ENCODE results near the gene PCK1.
A peak's percentile ranks its signal among the peaks of the same experiment; 100 is the strongest.
"Not testable (repeated sequence)": the region's sequence is repeated elsewhere in the genome, so short reads cannot be mapped to it uniquely, and the experiment has no call there.

PCK1 gene

DNA sequence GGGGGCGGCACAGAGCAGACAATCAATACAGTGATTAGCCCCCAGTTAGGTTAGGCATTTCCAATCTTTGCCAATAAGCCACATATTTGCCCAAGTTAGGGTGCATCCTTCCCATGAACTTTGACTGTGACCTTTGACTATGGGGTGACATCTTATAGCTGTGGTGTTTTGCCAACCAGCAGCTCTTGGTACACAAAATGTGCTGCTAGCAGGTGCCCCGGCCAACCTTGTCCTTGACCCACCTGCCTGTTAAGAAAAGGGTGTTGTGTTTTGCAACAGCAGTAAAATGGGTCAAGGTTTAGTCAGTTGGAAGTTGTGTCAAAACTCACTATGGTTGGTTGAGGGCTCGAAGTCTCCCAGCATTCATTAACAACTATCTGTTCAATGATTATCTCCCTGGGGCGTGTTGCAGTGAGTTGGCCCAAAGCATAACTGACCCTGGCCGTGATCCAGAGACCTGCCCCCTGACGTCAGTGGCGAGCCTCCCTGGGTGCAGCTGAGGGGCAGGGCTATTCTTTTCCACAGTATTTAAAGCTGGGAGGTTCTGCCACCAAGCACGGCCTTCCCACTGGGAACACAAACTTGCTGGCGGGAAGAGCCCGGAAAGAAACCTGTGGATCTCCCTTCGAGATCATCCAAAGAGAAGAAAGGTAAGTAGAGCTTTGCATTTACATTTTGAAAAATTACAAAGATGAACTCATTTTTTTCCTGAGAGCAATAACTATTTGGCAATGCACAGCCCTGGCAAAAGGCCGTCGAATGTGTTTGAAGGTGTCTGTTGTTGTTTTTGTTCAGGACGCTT lies at the start of gene PCK1:
Gene PCK1, plus strand, starts transcription at position 557 of the 802 bp plus-strand sequence. CDS start 302 bp downstream, outside the sequence.
- no peak for DNase-seq

GRCh38 chr20:57511709-57512108 lies 49.2 kb upstream of the PCK1 start:
- not testable (repeated sequence) for DNase-seq

GRCh38 chr20:57512432-57512831 lies 48.5 kb upstream of the PCK1 start:
- DNase-seq, result no peak

- DNase-seq, result no peak
Measured at GRCh38 chr20:57513199-57513598, 47.7 kb upstream of the PCK1 start.

GRCh38 chr20:57514273-57514751 lies 46.6 kb upstream of the PCK1 start:
- DNase-seq, result peak; percentile 46

DNA sequence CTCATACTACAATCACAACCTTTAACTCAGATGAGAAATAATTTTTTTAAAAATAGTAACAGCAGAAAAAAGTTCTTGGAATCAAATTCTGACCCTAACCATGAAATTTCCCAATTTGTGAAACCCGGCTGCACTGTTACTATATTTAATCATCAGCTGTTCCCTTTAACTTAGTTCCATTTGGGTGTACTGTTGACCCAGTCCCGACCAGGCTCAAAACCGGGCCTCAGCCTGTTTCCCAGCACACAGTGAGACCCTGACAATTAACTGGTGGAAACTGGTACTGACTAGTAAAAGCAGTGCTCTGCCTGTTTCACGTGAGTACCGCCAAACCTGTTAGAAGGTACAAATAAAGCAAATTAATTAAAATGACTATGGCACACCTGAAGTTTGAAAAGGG lies 43.0 kb upstream of the PCK1 start:
- DNase-seq, result no peak

GRCh38 chr20:57522380-57523140 lies 38.4 kb upstream of the PCK1 start:
- DNase-seq, result no peak

GRCh38 chr20:57523782-57524181 lies 37.1 kb upstream of the PCK1 start:
- DNase-seq, result no peak

DNA sequence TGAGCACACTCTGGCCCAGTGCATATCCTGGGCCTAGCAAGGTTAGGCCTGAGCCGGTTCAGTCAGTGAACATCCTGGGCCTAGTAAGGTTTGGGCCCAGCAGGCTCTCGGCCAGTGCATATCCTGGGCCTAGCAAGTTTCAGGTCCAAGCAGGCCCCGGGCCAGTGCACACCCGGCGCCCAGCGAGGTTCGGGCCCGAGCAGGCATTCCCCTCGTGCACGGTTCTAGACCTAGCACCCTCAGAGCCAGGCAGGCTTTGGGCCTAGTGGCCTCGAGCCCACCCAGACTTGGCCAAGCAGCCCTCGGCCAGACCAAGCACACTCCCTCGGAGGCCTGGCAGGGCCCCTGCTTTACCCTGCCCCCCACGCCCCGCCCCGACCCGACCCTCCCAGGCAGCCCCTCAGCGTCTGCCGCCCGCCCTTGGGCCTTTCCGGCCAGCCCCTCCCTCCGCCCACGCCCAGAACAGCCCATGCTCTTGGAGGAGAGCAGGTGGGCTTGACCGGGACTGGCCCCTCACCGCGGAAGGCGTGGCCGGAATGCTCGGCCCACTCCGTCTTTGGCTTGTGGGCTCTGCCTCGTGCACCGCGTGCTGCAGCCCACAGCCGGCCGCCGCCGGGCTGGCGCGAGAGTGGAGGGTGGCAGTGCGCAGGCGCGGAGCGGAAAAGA lies 36.3 kb upstream of the PCK1 start, which contains the start of gene CTCFL:
Gene CTCFL, minus strand, starts transcription at position 630 of the 666 bp plus-strand sequence. CDS start 935 bp downstream, outside the sequence.
- no peak for DNase-seq

DNA sequence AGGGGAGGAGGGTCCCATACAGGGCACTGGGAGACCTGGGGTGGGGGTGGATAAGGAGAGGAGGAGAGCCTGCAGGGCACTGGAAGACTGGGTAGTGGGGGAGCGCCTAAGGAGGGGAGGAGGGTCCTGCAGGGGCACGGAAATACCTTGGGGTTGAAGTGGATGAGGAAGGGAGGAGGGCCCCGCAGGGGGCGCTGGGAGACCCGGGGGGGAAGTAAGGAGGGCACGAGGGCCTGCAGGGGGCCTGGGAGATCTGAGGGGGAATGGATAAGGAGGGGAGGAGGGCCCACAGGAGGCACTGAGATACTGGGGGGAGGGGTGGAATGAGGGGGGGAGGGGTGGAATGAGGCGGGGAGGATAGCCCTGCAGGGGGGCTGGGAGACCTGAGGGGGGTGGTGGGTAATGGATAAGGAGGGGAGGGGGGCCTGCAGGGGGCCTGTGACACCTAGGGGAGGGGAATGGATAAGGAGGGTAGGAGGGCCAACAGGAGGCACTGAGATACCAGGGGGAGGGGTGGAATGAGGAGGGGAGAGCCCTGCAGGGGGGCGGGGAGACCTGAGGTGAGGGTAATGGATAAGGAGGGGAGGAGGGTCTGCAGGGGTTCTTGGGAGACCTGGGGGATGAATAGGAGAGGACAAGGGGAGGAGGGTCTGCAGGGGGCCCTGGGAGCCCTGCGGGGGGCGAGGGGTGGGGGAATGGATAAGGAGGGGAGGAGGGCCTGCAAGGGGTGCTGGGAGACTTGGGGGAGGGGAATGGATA lies 35.4 kb upstream of the PCK1 start:
- no peak for DNase-seq

DNA sequence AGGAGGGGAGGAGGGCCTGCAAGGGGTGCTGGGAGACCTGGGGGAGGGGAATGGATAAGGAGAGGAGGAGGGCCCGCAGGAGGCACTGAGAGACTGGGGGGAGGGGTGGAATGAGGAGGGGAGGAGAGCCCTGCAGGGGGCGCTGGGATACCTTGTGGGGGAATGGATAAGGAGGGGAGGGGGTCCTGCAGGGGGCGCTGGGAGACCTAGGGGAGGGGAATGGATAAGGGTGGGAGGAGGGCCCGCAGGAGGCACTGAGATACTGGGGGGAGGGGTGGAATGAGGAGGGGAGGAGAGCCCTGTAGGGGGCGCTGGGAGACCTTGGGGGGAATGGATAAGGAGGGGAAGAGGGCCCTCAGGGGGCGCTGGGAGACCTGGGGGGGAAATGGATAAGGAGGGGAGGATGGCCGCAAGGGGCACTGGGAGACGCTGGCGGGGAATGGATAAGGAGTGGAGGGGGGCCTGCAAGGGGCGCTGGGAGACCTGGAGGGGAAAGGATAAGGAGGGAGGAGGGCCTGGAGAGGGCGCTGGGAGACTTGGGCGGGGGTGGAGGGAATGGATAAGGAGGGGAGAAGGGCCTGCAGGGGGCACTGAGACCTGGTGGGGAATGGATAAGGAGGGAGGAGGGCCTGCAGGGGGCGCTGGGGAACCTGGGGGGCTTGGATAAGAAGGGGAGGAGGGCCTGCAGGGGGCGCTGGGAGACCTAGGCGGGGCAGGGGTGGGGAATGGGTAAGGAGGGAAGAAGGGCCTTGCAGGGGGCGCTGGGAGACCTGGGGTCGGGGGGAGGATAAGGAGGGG lies 34.6 kb upstream of the PCK1 start:
- no peak for DNase-seq

GRCh38 chr20:57526885-57527460 lies 33.9 kb upstream of the PCK1 start:
- DNase-seq, result no peak

DNA sequence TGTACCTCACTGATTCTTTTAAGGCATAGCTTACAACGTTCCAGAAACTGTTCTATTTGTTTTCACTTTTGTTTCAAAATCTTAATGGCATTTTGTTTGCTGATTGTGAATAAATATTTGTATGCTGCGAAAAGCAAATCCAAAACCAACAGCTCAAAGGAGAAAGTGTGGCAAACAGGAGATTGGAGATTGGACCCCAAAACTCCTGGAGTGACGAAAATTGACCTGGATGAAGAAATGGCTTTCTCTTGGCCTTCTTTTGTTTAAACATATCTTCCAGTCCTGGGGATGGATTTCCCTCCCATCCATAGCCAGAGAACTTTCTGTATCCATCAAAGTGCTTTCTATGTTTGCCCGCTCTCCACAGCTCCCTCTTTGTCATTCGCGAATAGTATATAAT lies 33.2 kb upstream of the PCK1 start:
- DNase-seq, result no peak

DNA sequence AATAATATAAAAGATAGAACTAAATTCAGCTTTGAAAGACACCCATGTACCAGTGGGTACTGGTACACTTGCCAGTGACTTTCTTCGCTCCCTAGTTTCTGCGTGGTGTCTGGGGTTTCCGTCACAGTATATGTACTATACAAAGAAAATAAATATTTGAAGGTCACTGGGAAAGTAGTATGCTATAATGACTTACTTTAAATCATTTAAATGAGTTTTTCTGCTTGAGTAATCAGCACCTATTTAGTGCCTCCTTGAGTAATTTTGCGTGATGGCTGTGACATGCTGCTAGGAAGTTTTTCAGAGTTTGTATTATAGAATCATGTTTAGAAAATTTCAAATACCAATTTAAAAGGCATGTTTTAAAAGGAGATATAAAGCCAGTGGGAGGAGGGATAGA lies 32.8 kb upstream of the PCK1 start:
- DNase-seq, result no peak

DNA sequence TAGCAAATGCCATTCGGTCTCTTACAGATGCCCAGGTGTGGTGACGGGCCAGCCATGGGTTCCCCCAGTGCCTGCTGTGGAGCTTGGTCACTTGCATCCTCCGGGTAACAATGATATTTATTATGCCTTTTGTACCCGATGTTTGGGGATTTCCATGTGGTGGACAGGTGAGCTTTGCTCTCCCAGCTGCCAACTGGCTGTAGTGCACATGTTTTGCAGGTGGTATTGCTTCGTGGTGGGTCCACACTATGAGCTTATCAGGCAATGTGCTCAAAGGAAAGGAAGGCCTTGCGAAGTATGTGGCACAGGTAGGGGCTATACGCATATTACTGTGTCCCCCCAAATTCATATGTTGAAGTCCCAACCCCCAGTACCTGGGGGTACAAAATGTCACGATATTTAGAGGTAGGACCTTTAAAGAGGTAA lies 31.7 kb upstream of the PCK1 start:
- no peak for DNase-seq

DNA sequence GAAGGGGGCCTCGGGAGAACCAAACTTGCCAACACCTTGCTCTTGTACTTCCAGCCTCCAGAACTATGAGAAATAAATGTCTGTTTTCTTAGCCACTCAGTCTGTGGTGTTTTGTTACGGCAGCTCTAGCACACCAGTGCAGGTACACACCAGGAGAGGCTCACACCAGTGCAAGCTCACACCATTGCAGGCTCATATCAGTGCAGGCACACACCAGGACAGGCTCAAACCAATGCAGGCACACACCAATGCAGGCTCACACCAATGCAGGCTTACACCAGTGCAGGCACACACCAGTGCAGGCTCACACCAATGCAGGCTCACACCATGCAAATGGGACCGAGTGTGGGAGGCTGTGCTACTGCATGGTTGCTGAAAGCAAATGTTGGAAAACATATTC lies 31.1 kb upstream of the PCK1 start:
- no peak for DNase-seq

DNA sequence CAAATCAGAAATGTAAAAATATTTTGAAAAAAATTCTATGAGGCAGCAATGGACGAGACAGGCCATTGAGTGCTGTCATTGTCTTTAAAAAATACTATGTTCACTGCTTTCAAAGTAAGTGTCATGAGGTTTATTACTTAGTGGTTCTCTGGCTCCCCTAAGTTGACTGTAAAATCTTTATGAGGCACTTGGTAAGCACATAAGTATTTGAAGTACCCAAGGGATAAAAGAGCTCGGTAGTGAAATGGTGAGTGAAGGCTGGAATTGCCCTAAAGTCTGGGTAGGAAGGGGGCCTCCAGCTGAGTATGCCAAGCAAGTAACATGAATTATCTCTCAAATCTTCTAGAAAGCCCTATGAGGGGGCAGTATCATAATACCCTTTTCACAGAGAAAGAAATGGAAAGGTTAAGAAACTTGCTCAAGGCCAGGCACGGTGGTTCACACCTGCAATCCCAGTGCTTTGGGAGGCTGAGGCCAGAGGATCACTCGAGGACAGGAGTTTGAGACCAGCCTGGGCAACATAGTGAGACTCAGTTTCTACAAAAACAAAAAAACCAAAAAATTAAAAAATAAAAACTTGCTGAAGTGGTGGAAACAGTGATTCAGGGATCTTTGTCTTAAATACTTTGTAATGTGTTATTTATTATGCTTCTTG lies 30.5 kb upstream of the PCK1 start:
- no peak for DNase-seq

GRCh38 chr20:57532104-57532503 lies 28.8 kb upstream of the PCK1 start:
- no peak for DNase-seq

DNA sequence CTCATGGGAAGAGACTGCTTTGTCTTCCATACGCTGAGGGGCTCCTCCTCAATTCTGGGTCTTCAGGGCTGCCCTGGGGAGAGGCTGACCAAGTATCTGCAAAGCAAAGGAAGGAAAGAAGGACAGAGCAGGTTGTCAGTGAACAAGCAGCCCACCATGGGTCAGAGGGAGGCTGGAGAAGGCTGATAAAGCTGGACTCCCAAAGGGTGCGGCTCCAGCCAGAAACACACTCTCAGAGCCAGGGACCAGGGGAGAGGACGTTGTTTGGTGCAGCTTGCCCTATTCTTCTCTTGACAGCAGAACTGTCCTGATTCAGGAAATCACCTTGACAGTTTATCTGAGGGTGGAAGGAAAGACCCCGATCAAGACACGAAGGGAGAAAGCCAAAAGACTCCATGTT lies 25.6 kb upstream of the PCK1 start:
- DNase-seq, result no peak

DNA sequence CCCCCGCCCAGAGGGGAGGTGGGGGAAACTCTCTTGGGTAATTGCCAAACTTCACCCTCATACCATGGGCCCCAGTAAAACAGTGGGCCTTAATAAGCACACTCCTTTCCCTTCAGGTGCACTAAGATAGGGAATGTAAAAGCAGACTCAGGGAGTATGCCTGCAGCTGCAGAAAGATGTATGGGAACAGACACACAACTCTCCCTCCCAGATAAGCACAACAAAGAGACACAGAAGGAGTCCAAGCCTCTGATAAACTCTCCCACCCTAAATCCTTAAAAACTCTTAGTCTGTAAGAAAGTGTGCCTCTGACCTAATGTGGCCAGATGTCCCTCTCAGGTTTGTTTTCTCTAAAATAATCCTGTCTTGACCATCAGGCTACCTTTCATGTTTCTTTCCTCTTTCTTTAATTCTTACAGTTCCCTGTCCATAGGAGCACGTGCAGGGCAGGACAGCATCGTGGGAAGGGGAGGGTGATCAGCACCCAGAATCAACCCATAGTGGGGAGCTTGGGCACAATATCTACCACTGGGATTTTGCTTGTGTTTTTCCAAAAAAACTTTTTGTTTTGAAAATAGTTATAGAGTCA lies 24.7 kb upstream of the PCK1 start:
- no peak for DNase-seq
